Breast epithelium (tissue), 3 donors: ENCODE data around the gene STOM.

Experiments
- POLR2A ChIP-seq: fragments of 450-650 bp; IDR thresholded peaks from one replicate; pipeline ENCODE4 v1.6.1; 2016; ENCODE audit warnings: antibody characterized with exemption, mild to moderate bottlenecking, moderate library complexity
- POLR2AphosphoS5 ChIP-seq, 3 donors: sonication (generic); formaldehyde crosslinking; IDR thresholded peaks; one replicate each; pipeline ENCODE4 v1.6.1; 2017; ENCODE audit warnings: antibody characterized with exemption in 3 of 3
- TF ChIP-seq, protein P1 (sequence below), 3 donors: fragments of 450-650 bp; IDR thresholded peaks; one replicate each; pipeline ENCODE4 v1.5.1; 2016 to 2017; ENCODE audit warnings: antibody characterized with exemption in 3 of 3, mild to moderate bottlenecking in 3 of 3, moderate library complexity in 3 of 3

DNA sequence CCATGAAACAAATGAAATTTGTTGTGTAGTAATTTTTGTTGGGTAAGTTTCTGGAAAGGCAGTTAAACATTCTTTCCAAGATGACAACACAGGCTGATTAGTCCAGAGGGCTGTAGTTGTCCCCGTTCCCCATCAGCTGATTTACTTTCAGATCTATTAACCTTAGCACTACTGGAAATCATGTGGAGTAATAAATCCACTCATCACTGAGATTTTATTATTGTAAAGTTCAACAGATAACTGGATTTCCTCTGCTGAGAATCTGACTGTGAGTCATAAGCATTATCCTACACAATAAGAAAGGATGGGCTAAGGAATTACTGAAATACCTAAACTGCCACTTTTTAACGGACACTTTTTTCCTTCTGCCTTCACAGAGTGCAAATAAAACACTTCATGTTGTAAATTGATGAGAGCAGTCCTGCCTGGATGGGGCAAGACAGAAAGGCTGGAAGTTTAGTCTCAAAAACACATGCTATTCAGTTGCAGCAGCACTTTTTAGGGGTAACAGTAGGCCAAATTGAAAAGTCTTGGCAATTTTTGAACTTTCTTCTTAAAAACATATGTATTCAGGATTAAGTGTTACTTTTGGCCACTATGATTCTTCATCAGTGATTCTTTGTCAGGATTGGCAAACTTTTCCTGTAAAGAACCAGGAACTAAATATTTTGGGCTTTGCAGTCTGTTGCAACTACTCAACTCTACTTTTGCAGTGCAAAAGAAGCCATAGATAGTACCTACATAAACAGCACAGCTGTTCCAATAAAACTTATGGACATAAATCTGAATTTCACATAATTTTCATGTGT is 7.0 kb downstream of the STOM start:
- TF ChIP-seq POLR2AphosphoS5 (IDR thresholded peaks at IDR 0.05) (peak in 2 of 3 donors; percentile 33 to 68), POLR2A (no peak)
- TF ChIP-seq, protein P1, sequence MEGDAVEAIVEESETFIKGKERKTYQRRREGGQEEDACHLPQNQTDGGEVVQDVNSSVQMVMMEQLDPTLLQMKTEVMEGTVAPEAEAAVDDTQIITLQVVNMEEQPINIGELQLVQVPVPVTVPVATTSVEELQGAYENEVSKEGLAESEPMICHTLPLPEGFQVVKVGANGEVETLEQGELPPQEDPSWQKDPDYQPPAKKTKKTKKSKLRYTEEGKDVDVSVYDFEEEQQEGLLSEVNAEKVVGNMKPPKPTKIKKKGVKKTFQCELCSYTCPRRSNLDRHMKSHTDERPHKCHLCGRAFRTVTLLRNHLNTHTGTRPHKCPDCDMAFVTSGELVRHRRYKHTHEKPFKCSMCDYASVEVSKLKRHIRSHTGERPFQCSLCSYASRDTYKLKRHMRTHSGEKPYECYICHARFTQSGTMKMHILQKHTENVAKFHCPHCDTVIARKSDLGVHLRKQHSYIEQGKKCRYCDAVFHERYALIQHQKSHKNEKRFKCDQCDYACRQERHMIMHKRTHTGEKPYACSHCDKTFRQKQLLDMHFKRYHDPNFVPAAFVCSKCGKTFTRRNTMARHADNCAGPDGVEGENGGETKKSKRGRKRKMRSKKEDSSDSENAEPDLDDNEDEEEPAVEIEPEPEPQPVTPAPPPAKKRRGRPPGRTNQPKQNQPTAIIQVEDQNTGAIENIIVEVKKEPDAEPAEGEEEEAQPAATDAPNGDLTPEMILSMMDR (IDR thresholded peaks at IDR 0.05), result no peak
